Urothelium cell line (cell line): ENCODE results near the gene SLC7A14.
A peak's percentile ranks its signal among the peaks of the same experiment; 100 is the strongest.

Experiments
- DNase-seq: peaks from one replicate; pipeline ENCODE4 v3.0.0; 2011; ENCODE audit warnings: low spot score, mixed read lengths
- FAIRE-seq: peaks from 2 replicates; lab custom pipeline; 2011; peaks lifted over from hg19 to GRCh38; lab: Jason Lieb, UNC

SLC7A14 gene

DNA sequence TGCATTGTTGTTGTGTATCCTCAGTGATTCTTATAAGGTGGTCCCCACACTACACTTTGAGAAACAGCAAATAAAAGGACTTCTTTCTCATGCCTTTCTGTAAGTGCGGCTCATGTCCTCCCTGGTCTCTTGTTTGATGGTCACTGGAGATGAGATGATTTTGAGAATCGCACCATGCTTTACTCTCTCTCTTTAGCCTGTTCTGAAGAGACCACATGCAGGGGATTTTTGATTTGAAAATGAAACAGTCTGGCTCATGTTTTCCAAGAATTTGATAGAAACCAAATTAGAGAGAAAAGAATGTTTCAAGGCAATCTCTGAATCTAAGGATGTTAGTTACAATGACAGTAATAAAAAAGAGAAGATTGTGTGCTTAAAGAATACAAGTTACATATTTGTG is 149.2 kb downstream of the SLC7A14 start:
- DNase-seq (no peak), FAIRE-seq (no peak)

DNA sequence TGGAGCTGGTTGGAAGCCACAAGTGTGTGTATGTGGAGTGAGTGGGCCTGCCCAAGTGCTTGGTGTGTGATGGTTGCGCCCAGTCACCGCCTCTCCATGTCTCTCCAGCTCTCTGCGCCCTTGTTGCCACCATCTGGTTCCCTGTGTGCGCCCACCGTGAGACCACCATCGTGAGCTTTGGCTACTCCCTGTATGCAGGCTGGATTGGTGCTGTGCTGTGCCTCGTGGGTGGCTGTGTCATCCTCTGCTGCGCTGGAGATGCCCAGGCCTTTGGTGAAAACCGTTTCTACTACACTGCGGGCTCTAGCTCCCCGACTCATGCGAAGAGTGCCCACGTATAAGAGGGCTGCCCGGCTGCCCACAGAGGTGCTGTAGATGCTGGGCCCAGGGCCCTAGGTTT is 153.5 kb downstream of the SLC7A14 start:
- DNase-seq (no peak), FAIRE-seq (no peak)

DNA sequence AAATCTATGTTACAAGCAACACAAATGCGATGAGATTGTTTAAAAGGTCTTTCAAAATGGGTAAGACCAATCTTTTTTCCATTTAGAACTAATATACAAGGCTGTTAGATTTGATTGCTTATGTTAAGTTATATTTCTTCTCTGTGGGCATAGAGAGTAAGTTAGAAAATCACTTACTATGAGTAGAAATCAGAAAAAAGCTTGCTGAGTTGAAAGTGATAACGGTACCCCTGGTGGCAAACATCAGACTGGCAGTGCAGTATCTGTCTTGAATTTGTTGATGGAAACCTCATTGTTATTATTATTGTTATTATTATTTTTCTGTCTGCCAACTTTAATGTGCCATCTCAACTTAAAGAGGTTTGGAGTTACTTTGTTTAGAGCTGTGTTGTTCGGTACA is 154.8 kb downstream of the SLC7A14 start:
- DNase-seq, result no peak
- FAIRE-seq, result no peak

GRCh38 chr3:170429050-170429449 is 156.8 kb downstream of the SLC7A14 start:
- FAIRE-seq (no peak), DNase-seq (peak; percentile 41)

DNA sequence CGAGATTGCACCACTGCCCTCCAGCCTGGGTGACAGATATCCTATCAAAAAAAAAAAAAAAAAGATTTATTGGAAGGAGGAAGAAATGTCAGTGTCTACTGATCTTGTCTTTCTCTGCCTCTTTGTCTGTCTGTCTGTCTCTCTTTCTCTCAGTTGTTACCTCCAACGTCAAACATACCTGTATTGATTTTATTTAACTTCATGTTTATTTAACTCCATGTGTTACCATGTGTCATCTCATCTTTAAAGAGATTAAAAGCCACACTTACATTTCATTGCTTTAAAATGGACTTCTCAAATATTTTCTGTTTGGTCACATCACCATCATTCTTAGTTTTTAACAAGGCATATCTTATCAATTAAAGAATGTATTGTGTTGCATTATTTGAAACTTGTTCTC is 157.8 kb downstream of the SLC7A14 start:
- no peak for FAIRE-seq
- no peak for DNase-seq

DNA sequence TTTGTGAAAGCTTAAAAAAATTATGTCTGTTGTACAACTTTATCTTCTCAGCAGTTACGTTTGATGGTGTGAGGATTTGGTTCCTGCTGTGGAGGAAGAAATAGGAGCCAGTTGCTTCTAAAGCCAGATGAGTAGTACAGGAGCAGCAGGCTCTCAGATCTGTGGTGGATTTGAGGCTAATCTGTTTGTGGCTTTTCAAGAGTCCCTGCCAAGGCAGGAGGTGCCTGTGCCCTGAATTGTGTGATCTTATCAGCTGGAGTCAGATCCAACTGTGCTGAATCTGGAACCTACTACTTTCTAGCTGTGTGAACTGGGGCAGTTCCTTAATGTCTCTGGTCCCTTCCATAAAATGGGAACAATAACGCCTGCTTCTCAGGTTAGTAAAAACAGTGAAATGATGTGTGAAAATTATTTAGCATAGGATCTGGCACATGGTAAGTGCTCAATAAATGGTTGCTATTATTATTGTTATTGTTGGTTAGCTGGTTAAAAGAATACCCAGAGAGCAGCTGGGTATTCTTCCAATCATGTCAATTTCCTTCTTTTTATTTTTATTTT is 159.6 kb downstream of the SLC7A14 start:
- no peak for FAIRE-seq
- DNase-seq, result no peak

DNA sequence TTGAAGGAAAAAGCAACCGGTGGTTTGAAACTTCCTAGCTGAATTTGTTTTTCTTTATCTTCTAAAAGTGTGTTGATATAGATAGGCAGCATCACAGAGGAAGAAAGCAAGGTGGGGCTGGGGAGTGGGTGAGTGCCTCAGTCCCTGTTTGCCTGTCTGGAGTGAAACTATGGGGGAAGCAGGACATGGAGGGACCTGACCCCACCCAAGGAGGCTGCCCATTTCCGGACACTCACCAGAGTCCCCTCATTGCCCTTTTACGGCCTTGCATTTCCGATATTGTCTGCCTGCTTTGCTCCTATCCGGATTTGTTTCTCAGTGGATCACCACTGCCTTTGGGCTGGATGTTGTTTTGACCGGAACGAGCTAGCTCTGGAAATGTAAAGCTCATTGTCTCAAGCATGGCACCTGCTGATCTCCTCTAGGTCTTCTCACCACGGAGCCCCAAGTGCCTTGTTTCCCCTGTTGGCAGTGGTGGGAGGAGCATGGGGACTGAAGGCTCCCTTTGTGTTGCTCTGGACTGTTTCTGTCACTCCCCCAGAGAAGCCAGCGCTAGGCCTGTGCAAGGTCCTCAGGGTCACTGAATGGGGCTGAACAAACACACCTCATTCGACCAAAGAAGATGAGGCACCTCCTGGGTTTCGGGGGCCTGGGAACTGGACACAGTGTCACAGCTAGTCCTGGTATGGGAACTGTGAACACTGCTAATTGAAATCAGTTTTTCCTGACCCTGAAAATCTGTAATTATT is 160.2 kb downstream of the SLC7A14 start:
- DNase-seq, result no peak
- no peak for FAIRE-seq

DNA sequence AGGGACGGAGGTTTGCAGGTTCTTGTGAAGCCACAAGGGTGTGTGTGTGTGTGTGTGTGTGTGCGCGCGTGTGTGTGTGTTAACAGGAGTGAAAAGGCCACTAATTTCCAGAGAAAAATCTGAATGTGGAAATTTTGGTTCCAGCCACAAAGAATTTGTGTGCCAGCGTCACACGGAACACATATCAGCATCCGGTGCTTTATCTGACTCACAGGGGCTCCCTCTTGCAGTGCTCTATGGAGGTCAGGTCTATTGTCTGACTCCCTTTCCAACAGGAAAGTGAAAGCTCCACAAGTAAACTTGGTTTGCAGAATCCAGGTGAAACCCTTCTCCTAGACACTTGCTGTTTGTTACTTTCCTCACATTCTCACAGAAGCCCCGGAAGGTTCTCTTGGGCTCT is 161.0 kb downstream of the SLC7A14 start:
- FAIRE-seq, result no peak
- DNase-seq, result no peak

DNA sequence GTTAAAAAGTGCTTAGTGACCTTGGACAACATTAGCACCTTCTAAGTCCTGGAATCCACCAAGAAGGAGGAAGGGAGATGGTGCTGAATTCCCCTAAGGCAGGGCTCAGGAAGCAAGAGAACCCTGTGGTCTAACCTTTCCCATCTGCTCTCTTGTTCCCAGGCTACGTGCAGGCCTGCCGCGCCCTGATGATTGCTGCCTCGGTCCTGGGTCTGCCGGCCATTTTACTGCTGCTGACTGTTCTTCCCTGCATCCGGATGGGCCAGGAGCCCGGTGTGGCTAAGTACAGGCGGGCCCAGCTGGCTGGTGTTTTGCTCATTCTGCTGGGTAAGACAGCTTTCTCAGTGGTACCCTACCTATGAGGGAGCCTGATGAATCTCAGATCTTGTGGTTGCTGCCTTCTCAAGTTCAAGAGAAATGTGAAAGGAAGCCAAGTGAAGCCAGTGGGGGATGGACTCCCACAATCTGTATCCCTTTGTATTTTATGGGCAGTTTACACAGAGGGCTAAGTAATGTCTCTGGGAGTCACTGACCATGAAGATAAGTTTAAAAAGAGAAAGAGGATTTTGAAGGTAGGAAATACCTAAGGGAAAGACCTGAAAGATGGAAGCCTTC is 162.8 kb downstream of the SLC7A14 start:
- FAIRE-seq, result no peak

GRCh38 chr3:170421758-170422157 is 164.1 kb downstream of the SLC7A14 start:
- DNase-seq (no peak), FAIRE-seq (no peak)

More for the DNA sequence above, 162.8 kb downstream of the SLC7A14 start:
- DNase-seq, result no peak

DNA sequence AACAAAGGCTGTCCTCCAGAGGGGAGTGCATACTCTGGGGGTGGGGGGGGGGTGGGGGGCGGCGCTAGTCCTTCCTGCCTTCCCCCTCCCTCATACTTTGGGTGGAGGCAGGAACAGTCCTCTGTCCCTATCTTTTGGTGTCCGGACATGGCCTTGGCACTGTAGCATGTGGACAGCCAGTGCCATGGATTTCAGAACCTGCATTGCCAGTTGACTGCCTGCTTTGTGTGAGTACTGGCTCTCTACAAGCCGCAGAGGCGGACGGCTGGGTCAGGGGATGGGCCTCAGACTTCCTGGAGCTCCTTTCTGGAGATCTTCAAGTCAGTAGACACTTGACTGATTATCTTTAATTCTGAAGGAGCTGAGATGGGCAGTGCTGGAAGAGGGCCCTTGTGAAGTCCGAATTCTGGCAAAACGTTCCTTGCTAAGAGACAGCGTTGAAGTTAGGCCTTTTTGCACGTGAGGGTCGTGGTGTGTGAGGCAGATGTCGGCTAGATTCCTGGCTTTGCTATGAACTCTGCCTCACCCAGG is 164.7 kb downstream of the SLC7A14 start:
- DNase-seq, result no peak

GRCh38 chr3:170420307-170420821 is 165.5 kb downstream of the SLC7A14 start:
- DNase-seq, result no peak
- FAIRE-seq, result no peak

More for the DNA sequence above, 164.7 kb downstream of the SLC7A14 start:
- no peak for FAIRE-seq

GRCh38 chr3:170419557-170420087 is 166.3 kb downstream of the SLC7A14 start:
- DNase-seq, result no peak
- no peak for FAIRE-seq

DNA sequence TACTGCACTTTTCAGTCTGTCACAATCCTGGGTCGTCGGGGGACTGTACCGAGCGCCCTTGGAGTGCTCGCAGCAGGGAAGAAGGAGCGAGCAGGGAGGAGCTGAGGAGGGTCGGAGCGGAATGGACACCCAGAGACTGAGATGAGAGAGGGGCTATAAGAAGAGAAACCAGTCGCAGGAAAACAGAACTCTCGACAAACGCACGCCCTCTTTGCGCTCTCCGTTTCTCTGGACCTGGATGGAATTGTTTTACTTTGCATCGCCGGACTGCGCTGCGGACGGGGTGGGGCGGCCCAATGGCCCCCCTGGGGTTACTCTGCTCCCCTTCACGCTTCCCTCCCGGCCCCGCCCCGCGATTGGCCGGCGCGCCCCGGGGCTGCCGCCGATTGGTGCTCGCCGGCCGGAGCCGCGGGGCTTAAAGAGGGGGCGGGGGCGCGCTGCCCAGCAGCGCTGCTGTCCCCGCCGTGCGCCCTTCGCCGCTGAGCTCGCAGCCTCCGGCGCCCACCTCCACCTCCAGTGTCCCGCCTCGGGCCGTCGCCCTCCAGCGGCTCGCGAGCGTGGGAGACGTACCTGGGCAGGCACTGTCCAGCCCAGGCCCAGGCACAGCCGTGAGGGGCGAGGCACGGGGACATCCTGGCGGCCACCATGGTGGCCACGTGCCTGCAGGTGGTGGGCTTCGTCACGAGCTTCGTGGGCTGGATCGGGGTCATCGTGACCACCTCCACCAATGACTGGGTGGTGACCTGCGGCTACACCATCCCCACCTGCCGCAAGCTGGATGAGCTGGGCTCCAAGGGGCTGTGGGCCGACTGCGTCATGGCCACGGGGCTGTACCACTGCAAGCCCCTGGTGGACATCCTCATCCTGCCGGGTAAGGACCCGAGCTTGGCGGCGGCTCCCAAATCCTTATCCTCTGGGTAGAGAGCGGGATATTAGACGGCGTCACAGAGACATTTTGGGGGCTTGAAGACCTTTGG is 167.2 kb downstream of the SLC7A14 start, which contains the start of gene CLDN11:
TSS of gene CLDN11 (plus strand) at position 447 of the 977 bp plus-strand sequence. CDS start at position 646, 199 bp downstream.
- FAIRE-seq (no peak), DNase-seq (no peak)

- FAIRE-seq, result no peak
Measured at GRCh38 chr3:170417090-170417489, 168.8 kb downstream of the SLC7A14 start.

DNA sequence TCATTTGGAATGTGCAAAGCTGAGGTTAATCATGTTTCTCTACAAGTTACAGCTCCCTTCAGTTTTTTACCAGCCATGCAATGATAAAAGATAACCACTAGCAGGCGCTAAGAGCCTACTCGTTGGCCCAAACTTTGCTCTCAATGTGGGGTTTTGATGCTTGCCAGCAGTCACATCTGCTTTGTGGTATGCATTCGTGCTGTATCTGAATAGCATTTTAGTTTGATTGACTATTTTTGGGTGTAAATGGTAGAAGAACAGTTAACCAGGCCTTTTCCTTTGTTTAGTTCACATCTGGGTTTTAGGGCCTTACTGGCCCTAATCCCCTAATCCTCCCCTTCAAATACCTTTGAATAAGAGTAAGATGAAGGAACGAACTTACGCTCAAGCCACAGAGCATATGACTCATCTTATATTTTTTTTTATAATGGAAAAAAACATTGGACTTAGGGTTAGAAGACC is 171.6 kb downstream of the SLC7A14 start:
- FAIRE-seq (no peak), DNase-seq (peak; percentile 62)

More at GRCh38 chr3:170417090-170417489, 168.8 kb downstream of the SLC7A14 start:
- no peak for DNase-seq

DNA sequence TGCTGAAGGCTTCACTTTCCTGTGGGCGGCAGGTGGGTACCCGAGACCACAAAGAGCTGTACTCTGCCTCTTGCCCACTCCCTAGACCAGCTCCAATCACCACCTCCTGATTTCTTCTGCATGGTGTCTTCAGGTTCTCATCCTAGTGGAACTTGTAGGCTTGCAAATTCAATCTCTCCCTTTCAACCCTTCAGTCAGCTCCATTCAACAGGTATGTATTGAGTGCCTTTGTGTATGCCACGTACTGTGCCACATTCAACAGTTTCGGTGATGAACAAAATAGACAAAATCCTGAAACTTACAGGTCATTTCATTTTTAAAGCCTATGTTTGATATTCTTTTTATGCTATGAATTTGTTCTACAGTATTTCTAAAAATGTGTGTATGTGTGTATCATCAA is 172.6 kb downstream of the SLC7A14 start:
- DNase-seq, result no peak
- FAIRE-seq, result no peak

GRCh38 chr3:170410428-170411029 is 175.3 kb downstream of the SLC7A14 start:
- FAIRE-seq, result no peak
- DNase-seq, result no peak
